K562 (cell line): ENCODE data around the gene TOMM40L.

ENCODE experiments used
- BHLHE40 ChIP-seq: IDR thresholded peaks from 2 replicates; pipeline ENCODE4 v1.6.1; 2011; ENCODE audit warnings: low read length, improper control_type of control experiment
- EP300 ChIP-seq: IDR thresholded peaks from 2 replicates; pipeline ENCODE4 v1.6.1; 2012; ENCODE audit warnings: low read length, improper control_type of control experiment
- EZH2 ChIP-seq: IDR thresholded peaks from 2 replicates; pipeline ENCODE4 v1.6.1; 2012; ENCODE audit warnings: low read depth, mild to moderate bottlenecking, inconsistent platforms, low read length, borderline replicate concordance
- FOXJ3 ChIP-seq: sonication (generic); formaldehyde crosslinking; IDR thresholded peaks from 2 replicates; pipeline ENCODE4 v1.4.0; 2020; ENCODE audit warnings: mild to moderate bottlenecking, missing genetic modification reagents
- MCM2 ChIP-seq: fragments of 450-650 bp; IDR thresholded peaks from 2 replicates; pipeline ENCODE4 v1.6.1; 2017; ENCODE audit warnings: low read depth, mild to moderate bottlenecking
- MYC ChIP-seq, 2 experiments: fragments of 250-450 bp in 1 of 2; sonication (Bioruptor Pico) in 1 of 2; IDR thresholded peaks; 2 replicates each; pipeline versions ENCODE4 v1.5.1 to v1.6.1; 2012 to 2021; ENCODE audit warnings: low read depth in 2 of 2, borderline replicate concordance in 1 of 2, improper control_type of control experiment in 1 of 2, low read length in 1 of 2, mild to moderate bottlenecking in 1 of 2, moderate library complexity in 1 of 2
- POLR2AphosphoS5 ChIP-seq: IDR thresholded peaks from 2 replicates; pipeline ENCODE4 v1.6.1; 2011; ENCODE audit warnings: mild to moderate bottlenecking, low read depth, low read length, moderate library complexity; ENCODE audit not compliant: control insufficient read depth, insufficient read depth
- TF ChIP-seq, protein P1 (sequence below), 2 experiments: fragments of 450-650 bp; formaldehyde crosslinking in 1 of 2; IDR thresholded peaks; 2 replicates each; pipeline versions ENCODE4 v1.4.0 to v1.6.1; 2014 to 2020; ENCODE audit warnings: mild to moderate bottlenecking in 2 of 2, borderline replicate concordance in 1 of 2, low read depth in 1 of 2

DNA sequence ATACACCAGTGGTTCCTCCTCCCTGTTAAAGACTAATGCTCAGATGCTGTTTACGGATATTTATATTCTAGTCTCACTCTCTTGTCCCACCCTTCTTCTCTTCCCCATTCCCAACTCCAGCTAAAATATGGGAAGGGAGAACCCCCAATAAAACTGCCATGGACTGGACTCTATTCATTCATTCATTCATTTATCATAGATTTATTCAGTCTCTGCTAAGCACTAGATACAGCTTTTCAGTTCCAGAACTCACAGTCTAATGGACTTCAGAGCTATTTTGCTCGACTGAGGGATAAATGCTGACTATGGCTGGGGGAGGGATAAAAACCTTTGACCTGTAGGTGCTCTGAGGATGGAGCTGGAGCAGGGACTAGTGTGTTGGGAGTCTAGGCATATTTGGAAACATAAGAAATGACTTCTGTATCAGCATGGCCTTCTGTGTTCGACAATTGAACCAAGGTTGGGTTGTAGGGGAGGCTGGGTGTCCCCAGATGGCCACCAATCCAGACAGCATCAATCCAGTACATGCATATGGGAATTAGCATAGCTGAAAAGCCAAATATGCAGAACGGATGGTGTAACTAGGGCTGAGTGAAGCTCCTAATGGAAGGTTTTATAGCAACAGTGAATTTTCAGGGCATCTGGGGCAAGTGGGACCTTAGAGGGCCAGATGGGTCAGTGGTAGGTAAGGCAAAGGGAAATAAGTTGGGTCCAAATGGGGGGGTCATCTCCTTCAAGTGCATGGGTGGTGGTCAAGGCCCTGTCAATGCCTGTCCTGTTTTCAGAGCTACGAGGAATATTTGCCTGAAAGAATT, 6.6 kb upstream of the TOMM40L start:
- TF ChIP-seq, protein P1, sequence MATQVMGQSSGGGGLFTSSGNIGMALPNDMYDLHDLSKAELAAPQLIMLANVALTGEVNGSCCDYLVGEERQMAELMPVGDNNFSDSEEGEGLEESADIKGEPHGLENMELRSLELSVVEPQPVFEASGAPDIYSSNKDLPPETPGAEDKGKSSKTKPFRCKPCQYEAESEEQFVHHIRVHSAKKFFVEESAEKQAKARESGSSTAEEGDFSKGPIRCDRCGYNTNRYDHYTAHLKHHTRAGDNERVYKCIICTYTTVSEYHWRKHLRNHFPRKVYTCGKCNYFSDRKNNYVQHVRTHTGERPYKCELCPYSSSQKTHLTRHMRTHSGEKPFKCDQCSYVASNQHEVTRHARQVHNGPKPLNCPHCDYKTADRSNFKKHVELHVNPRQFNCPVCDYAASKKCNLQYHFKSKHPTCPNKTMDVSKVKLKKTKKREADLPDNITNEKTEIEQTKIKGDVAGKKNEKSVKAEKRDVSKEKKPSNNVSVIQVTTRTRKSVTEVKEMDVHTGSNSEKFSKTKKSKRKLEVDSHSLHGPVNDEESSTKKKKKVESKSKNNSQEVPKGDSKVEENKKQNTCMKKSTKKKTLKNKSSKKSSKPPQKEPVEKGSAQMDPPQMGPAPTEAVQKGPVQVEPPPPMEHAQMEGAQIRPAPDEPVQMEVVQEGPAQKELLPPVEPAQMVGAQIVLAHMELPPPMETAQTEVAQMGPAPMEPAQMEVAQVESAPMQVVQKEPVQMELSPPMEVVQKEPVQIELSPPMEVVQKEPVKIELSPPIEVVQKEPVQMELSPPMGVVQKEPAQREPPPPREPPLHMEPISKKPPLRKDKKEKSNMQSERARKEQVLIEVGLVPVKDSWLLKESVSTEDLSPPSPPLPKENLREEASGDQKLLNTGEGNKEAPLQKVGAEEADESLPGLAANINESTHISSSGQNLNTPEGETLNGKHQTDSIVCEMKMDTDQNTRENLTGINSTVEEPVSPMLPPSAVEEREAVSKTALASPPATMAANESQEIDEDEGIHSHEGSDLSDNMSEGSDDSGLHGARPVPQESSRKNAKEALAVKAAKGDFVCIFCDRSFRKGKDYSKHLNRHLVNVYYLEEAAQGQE (IDR thresholded peaks at IDR 0.05; ENCODE audit: borderline replicate concordance): no peak
- TF ChIP-seq, protein P1 (CRISPR knock-in tag; IDR thresholded peaks at IDR 0.05; ENCODE audit: low read depth): no peak
- TF ChIP-seq EP300: no peak
- no peak for TF ChIP-seq MCM2
- no peak for TF ChIP-seq EZH2
- no peak for TF ChIP-seq BHLHE40
- TF ChIP-seq POLR2AphosphoS5: no peak
- no peak for TF ChIP-seq FOXJ3 (CRISPR knock-in tag)
- no peak for TF ChIP-seq MYC (IDR thresholded peaks at IDR 0.05; ENCODE audit: low read depth, low read length)
- TF ChIP-seq MYC (CRISPR knock-in tag; IDR thresholded peaks at IDR 0.05; ENCODE audit: borderline replicate concordance, low read depth): no peak
